ENCODE measurements around the gene CMIP. TPM values are rescaled to one million over a fixed set of nuclear protein-coding genes. Genes with fewer than 3 reads are reported as not detected.
A peak's percentile ranks its signal among the peaks of the same experiment; 100 is the strongest.

CMIP gene
- total and polyA plus RNA-seq, 10 of the 15 experiments (the other 5 are each of a cell fraction or from before 2014, with no cell fraction given): 1.2 to 43.2 (median 4.4) TPM

- Histone ChIP-seq H3K79me2 (ENCODE audit: control insufficient read depth, insufficient read depth, low read length) (peaks cover 90% of the 10 kb centered on the region), H3K4me2 (ENCODE audit: control insufficient read depth, insufficient read depth) (no peak overlapping the region), H4K20me1 (ENCODE audit: control insufficient read depth, insufficient read depth) (no peaks in the 10 kb centered on the region), H3K4me1 (ENCODE audit: control insufficient read depth, insufficient read depth, low read length) (peaks cover 20% of the 10 kb centered on the region), H2AFZ (ENCODE audit: control insufficient read depth, low read depth, low read length) (no peak overlapping the region), H3K27ac (ENCODE audit: control insufficient read depth, insufficient read depth) (no peak overlapping the region), H3K4me3 (no peak overlapping the region), H3K9ac (ENCODE audit: control insufficient read depth, insufficient read depth, low read length) (no peak overlapping the region), H3K9me3 (replicated peaks; ENCODE audit: control insufficient read depth, insufficient read depth, low read length) (peaks cover 5% of the 10 kb centered on the region; the same call in 1 of the 3 replicates), H3K36me3 (ENCODE audit: control insufficient read depth in 2 of 2, insufficient read depth in 2 of 2, low read length in 1 of 2) (peaks cover 0 to 6% of the 10 kb centered on the region in 2 experiments), H3K27me3 (replicated peaks in 1 of 2; ENCODE audit: control insufficient read depth in 2 of 2, insufficient read depth in 2 of 2, low read length in 1 of 2) (no peaks in the 10 kb centered on the region)
- RAD21 ChIA-PET (ENCODE audit: unreplicated experiment): interaction anchor here (0.8 to 3.1 kb wide), 4 partner anchors 22 to 174 kb away, joined by 3 to 19 read pairs (median 6); no protein-coding TSS in a partner anchor
- in situ Hi-C loops (cut with MboI) (no loop called here), intact Hi-C loops (cut with micrococcal nuclease; ENCODE audit: unreplicated experiment) (no loop called here)
- CTCF ChIA-PET: interaction anchor here (0.5 to 1.3 kb wide), 6 partner anchors 12 to 45 kb away, joined by 3 read pairs; no protein-coding TSS in a partner anchor
- BruUV-seq (replicated peaks): TSS peak; percentile 5
- 90% methylated on average over 12 of the region's 12 CpGs for WGBS (ENCODE audit: insufficient coverage, insufficient replicate concordance, low lambda C conversion rate, missing lambda C conversion rate)
- FAIRE-seq: no peak
- POLR2A ChIA-PET: interaction anchor here (0.7 kb wide), 1 partner anchor 22 kb away, joined by 5 read pairs; no protein-coding TSS in a partner anchor
- DNase-seq (ENCODE audit: low read depth, low spot score): no peak
- TF ChIP-seq E4F1 (IDR thresholded peaks at IDR 0.05; ENCODE audit: borderline replicate concordance, partially characterized antibody): no peak
- TF ChIP-seq CTCF (IDR thresholded peaks at IDR 0.05 in 2 of 3, conservative IDR thresholded peaks at IDR 0.05 in 1 of 3; ENCODE audit: control insufficient read depth in 2 of 3, extremely low read depth in 1 of 3, insufficient read depth in 1 of 3, low read depth in 3 of 3, low read length in 3 of 3): peak in 1 of 3 experiments; percentile 20; a peak in 1 of 6 replicates
- TF ChIP-seq MEF2B (IDR thresholded peaks at IDR 0.05; ENCODE audit: partially characterized antibody, poor library complexity, severe bottlenecking): peak; percentile 16
- no peak for TF ChIP-seq YBX1 (IDR thresholded peaks at IDR 0.05)
- SMC1A ChIA-PET (ENCODE audit: uncharacterized antibody, unreplicated experiment): interaction anchor here (1.1 to 2.9 kb wide), 6 partner anchors 12 to 264 kb away, joined by 3 to 18 read pairs (median 4); no protein-coding TSS in a partner anchor
- ATAC-seq: no peak
Measured at GRCh38 chr16:81450783-81451491, 6.3 kb downstream of the CMIP start.

Measured in GM12878 (cell line).